IPS DF 6.9 (cell line): ENCODE data around the gene MAPKAP1.

ENCODE experiments used
- DNase-seq: peaks from one replicate; pipeline ENCODE4 v3.0.0-alpha.2; 2013; ENCODE audit warnings: low read depth, low spot score
- H3K27ac ChIP-seq: one replicate; pipeline ENCODE4 v1.5.1; 2013; ENCODE audit warnings: low read length, control low read depth
- H3K27me3 ChIP-seq: 2 replicates; pipeline ENCODE4 v1.6.1; 2013; ENCODE audit warnings: mild to moderate bottlenecking, low read length; ENCODE audit not compliant: control insufficient read depth, insufficient read depth
- H3K36me3 ChIP-seq: 2 replicates; pipeline ENCODE4 v1.6.1; 2013; ENCODE audit warnings: low read length; ENCODE audit not compliant: control insufficient read depth, insufficient read depth
- H3K4me1 ChIP-seq: 2 replicates; pipeline ENCODE4 v1.6.1; 2013; ENCODE audit warnings: low read length; ENCODE audit not compliant: control insufficient read depth, insufficient read depth
- H3K4me3 ChIP-seq: 2 replicates; pipeline ENCODE4 v1.5.1; 2013; ENCODE audit warnings: mild to moderate bottlenecking, low read length
- H3K9me3 ChIP-seq: 2 replicates; pipeline ENCODE4 v1.6.1; 2013; ENCODE audit warnings: low read length, inconsistent platforms; ENCODE audit not compliant: control insufficient read depth, insufficient read depth
- WGBS: extraction: QIAGEN DNeasy Blood & Tissue Kit; methylation state at CpG from one replicate; pipeline ENCODE4 v1.1.7; 2013; ENCODE audit warnings: mixed read lengths, missing lambda C conversion rate; ENCODE audit not compliant: insufficient read length, insufficient coverage; 5-methylcytosine and 5-hydroxymethylcytosine counted together

The MAPKAP1 gene

DNA sequence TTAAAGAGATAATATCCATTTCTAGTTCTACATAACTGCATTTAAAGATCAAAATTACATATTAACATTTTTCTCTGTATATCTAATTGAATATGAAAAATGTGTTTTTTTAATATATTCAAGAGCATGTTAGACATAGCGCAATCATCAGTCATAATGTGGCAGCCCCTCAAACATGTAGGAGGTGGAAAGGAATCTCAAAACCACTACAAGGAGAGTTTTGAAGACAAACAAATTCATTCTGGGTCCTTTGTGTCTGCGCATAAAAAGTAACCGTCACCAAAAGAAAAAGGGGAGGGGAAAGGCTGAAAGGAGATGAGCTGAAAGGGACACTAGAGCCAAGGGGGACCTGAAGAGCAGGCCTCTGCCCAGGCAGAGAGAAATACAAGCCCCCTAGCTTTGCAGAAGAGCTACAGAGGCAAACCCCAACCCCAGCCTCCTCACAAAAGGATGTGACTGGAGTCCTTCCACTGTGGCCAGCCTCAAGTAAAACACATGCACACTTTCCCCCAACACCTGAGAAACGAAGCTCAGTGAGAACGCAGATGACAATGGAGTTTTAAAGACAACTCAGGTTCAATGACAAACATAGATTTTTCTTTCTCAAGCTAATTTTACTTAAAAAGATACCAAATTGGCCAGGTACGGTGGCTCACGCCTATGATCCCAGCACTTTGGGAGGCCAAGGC, 62.0 kb downstream of the MAPKAP1 start:
- no peak overlapping the region for H3K4me3 ChIP-seq
- H3K4me1 ChIP-seq: peaks cover 4% of the 10 kb centered on the region; the same call in 1 of the 2 replicates
- no CpG with 5 or more reads among the region's 7 CpGs for WGBS
- H3K27me3 ChIP-seq: no peaks in the 10 kb centered on the region
- DNase-seq: no peak
- H3K9me3 ChIP-seq: no peaks in the 10 kb centered on the region
- H3K36me3 ChIP-seq: no peaks in the 10 kb centered on the region
- H3K27ac ChIP-seq: no peak overlapping the region

DNA sequence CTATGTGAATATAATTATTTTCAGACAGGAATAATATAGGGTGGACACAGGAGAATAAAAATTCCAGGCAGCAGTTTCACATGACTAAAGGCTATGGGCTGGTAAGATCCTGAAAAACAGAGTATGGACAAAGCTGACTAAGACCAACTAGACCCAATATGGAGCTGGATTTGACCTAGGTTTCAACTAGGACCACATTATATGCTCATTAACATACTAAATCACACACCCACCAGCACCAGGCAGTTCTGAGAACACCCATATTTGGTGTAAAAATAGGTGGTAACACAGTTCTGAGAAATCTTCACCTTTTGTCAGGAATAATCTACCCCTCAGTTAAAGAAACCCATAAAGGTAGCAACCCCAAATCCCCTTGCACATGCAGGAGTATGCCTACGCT, 64.7 kb downstream of the MAPKAP1 start:
- H3K4me1 ChIP-seq: peaks cover 1% of the 10 kb centered on the region; the same call in 1 of the 2 replicates
- H3K9me3 ChIP-seq: no peaks in the 10 kb centered on the region
- H3K4me3 ChIP-seq: no peak overlapping the region
- no CpG with 5 or more reads among the region's 1 CpG for WGBS
- no peak overlapping the region for H3K27ac ChIP-seq
- no peaks in the 10 kb centered on the region for H3K36me3 ChIP-seq
- no peak for DNase-seq
- no peaks in the 10 kb centered on the region for H3K27me3 ChIP-seq

DNA sequence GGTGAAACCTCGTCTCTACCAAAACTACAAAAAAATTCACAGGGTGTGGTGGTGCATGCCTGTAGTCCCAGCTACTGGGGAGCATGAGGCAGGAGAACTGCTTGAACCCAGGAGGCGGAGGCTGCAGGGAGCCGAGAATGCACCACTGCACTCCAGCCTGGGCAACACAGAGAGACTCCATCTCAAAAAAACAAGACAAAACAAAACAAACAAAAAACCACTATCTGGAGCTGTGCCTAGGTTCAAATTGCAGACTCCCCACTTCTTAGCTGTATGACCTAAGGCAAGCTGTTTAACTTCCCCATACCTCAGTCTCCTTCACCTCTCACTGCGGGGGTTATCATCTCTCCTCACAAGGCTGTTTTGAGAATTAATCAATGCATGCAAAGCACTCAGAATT, 68.0 kb downstream of the MAPKAP1 start:
- DNase-seq: no peak
- H3K27ac ChIP-seq: no peak overlapping the region
- no peaks in the 10 kb centered on the region for H3K4me1 ChIP-seq
- H3K4me3 ChIP-seq: no peak overlapping the region
- no peaks in the 10 kb centered on the region for H3K27me3 ChIP-seq
- H3K9me3 ChIP-seq: no peaks in the 10 kb centered on the region
- no peaks in the 10 kb centered on the region for H3K36me3 ChIP-seq
- WGBS: no CpG with 5 or more reads among the region's 4 CpGs

DNA sequence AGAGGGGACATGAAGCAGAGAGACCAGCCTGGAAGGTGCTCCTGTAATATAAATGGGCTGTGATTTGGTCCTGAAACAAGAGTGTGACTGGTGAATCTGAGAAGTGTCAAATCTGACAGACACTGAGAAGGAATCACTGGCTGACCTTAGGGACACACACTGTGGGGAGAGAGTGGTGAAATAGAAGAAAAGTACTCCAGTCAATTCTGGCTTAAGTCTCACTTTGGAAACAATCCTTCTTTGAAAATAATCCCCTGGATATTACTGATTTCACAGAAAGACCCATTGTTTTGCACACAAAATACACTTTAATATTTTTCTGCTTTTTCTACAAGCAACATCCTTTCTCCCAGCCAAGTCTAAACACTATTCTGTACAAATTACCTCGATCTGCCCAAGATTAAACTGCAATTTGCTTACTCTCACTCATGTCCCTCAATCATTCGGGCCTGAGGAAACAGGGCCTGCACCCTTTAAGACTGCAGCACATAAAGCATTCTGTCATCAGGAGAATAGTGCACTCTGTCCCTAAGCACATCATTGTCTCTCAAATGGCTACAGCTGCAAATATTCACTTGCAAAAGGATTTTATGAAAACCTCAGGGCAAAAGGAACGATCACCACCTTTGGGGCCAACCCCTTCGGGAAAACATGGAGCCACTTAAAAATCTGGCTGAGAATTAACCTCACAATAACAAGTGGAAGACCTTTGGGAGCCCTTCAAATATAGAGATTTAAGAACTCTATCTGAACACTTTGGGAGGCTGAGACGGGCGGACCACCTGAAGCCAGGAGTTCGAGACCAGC, 68.6 kb downstream of the MAPKAP1 start:
- no peak overlapping the region for H3K4me3 ChIP-seq
- H3K27me3 ChIP-seq: no peaks in the 10 kb centered on the region
- H3K27ac ChIP-seq: no peak overlapping the region
- WGBS: no CpG with 5 or more reads among the region's 7 CpGs
- H3K36me3 ChIP-seq: no peaks in the 10 kb centered on the region
- H3K4me1 ChIP-seq: no peaks in the 10 kb centered on the region
- no peak for DNase-seq
- H3K9me3 ChIP-seq: no peaks in the 10 kb centered on the region

DNA sequence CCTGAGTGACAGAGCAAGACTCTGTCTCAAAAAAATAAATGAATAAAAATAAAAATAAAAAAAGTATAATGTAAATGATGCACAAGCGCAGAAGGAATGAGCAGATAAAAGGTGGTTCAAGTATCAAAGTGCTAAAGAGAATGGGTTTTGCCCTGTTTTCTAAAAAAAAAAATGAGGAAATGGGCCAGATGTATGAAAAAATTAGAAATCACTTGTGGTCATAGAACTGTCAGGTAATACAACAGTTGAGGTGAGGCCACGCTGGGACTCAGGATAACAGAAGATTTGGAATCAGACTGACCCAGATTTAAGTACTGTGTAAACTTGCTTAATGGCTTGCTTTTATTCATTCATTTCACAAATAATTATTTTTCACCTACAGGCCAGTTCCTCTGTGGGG, 69.8 kb downstream of the MAPKAP1 start:
- Histone ChIP-seq H3K36me3 (no peaks in the 10 kb centered on the region), H3K4me3 (no peak overlapping the region), H3K9me3 (no peaks in the 10 kb centered on the region), H3K4me1 (no peaks in the 10 kb centered on the region; the same call in 1 of the 2 replicates), H3K27ac (no peak overlapping the region), H3K27me3 (no peaks in the 10 kb centered on the region)
- DNase-seq: no peak
- 100% methylated on average over 1 of the region's 2 CpGs for WGBS

DNA sequence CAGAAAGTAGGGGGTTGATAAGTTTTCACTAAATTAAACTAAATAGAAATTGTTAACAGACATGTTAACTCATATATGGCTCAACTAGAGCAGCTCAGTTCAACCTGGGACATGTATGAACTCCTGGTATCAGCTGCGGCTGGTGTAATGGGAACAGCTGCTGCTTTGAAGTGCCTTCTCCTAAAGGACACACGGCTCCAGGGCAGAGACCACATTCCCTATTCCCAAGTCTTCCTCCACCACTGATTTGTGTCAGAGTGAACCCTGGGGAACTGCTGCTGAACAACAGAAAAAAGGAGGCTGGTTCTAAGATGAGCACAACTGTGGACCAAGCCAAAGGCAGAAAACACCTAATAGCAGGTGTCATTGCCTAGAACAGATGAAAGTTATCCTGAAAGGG, 71.1 kb downstream of the MAPKAP1 start:
- H3K9me3 ChIP-seq: no peaks in the 10 kb centered on the region
- no peak overlapping the region for H3K4me3 ChIP-seq
- no peak for DNase-seq
- no peaks in the 10 kb centered on the region for H3K36me3 ChIP-seq
- peaks cover 2% of the 10 kb centered on the region; the same call in 1 of the 2 replicates for H3K4me1 ChIP-seq
- no peak overlapping the region for H3K27ac ChIP-seq
- H3K27me3 ChIP-seq: no peaks in the 10 kb centered on the region
- WGBS: no CpG with 5 or more reads among the region's 2 CpGs

DNA sequence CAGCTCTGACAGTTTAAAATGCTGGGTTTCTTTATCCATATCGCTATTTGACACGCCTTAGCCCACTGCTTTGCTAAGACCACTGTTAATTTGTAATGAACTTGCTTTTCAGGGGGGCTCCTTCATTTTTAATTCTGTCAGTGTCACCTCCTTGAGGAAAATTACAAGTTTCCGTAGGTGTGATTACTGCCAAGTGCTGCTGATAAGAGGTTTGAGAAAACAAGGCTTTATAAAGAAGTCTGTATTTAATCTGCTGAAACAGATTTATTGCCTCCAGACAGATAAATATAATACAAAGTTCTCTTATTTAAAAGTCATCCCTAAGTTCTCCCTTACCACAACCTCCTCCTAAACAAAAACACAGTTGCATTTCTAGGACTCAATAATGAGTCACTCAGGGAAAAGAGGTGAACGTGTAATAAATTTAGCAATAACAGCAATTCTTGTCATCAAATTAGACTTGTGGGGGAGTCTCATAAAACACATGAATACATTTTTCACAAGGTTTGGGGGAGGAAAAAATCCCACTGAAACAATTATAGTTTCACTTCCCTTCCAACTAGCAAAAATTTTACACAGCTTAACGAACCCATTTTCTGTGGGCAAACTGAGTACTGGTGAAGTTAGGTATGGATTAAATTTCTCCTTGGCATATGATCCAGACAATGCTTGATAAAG, 72.8 kb downstream of the MAPKAP1 start:
- Histone ChIP-seq H3K36me3 (no peaks in the 10 kb centered on the region), H3K4me1 (peaks cover 2% of the 10 kb centered on the region; the same call in 1 of the 2 replicates), H3K27ac (no peak overlapping the region), H3K27me3 (no peaks in the 10 kb centered on the region), H3K9me3 (no peaks in the 10 kb centered on the region), H3K4me3 (no peak overlapping the region)
- no peak for DNase-seq
- no CpG with 5 or more reads among the region's 5 CpGs for WGBS

DNA sequence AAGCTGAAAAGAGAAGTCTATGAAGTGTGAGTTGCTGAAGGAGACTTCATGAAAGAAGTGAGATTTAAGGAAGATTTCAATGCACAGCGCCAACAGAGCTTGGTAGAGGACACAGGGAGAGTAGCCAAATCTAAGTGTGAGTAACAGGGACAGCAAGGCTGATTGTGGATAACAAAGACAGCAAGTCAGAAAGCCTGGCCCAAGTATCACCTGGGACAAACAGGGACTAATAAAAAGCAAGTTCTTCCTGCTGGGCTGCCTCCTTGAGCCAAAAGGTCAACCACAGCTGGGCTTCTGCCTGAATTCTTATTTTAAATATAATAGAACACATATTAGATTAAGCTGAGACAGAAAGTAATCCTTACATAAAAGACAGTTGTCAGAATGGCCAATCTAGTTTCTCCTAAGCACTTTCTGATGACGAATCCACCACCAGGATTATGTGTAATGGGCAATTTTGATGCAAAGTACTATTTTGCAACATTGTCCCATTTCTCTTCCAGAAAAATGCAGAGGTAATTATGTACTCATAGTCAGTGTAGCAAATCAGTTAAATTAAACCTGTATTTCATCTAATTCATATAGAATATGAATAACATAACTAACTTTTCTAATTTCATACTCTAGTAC, 73.8 kb downstream of the MAPKAP1 start:
- no peak for DNase-seq

DNA sequence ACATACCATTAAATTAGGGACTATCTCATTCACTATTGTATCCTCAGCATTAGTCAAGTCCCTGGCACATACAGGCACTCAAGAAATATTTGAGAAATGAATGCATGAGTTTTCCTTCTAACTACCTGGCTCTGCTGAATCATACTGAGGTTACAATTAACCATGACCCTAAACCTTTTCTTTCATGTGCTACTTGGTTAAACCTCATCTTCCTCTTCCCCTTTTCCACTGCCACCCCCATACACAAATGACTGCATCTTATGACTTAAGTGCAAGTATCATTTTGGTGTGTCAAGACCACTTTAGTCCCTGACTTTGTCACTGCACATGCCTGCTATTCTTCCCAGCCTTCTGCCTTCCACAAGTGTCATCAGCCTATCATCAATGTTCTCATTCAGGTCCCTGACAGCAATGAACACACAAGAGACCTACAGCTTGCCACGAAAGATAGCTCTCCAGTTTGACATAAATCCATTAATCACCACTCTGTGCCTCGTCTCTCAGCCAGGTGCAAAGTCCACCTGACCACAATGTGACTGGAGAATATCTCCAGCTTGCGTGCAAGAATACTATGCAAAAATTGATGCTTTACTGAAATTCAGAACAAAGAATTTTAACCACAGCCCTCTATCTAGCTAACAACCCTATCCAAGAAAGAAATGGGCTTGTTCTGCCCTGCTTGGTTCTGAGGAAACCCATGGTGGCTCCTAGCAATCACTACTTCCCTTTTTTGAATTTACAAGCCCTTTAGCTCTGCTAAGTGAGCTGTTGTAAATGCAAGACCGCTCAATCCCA, 74.5 kb downstream of the MAPKAP1 start:
- DNase-seq: no peak
- no peaks in the 10 kb centered on the region for H3K27me3 ChIP-seq
- H3K4me1 ChIP-seq: peaks cover 2% of the 10 kb centered on the region; the same call in 1 of the 2 replicates
- no CpG with 5 or more reads among the region's 4 CpGs for WGBS
- no peaks in the 10 kb centered on the region for H3K9me3 ChIP-seq
- H3K36me3 ChIP-seq: no peaks in the 10 kb centered on the region
- no peak overlapping the region for H3K27ac ChIP-seq
- no peak overlapping the region for H3K4me3 ChIP-seq

More for the DNA sequence above, 73.8 kb downstream of the MAPKAP1 start:
- Histone ChIP-seq H3K36me3 (no peaks in the 10 kb centered on the region), H3K9me3 (no peaks in the 10 kb centered on the region), H3K4me1 (peaks cover 2% of the 10 kb centered on the region; the same call in 1 of the 2 replicates), H3K4me3 (no peak overlapping the region), H3K27ac (no peak overlapping the region), H3K27me3 (no peaks in the 10 kb centered on the region)
- WGBS: no CpG with 5 or more reads among the region's 2 CpGs
